GM12878 (cell line): ENCODE measurements around the gene TLX2. TPM values are rescaled to one million over a fixed set of nuclear protein-coding genes. Genes with fewer than 3 reads are reported as not detected.

ENCODE experiments used
- CEBPZ ChIP-seq: fragments of 150-350 bp; IDR thresholded peaks from 2 replicates; pipeline ENCODE4 v1.6.1; 2016; ENCODE audit warnings: low read depth, low read length
- CREM ChIP-seq: IDR thresholded peaks from 2 replicates; pipeline ENCODE4 v1.6.1; 2014; ENCODE audit warnings: antibody characterized with exemption, low read depth
- EED ChIP-seq: sonication (generic); IDR thresholded peaks from 2 replicates; pipeline ENCODE4 v1.6.1; 2016; ENCODE audit warnings: antibody characterized with exemption, low read depth
- EGR1 ChIP-seq, 2 experiments: IDR thresholded peaks; 1 replicate in 1 of 2; 2 replicates in 1 of 2; pipeline ENCODE4 v1.6.1; 2011 to 2012; ENCODE audit warnings: low read depth in 2 of 2, low read length in 2 of 2, borderline replicate concordance in 1 of 2, mild to moderate bottlenecking in 1 of 2, moderate library complexity in 1 of 2
- EP300 ChIP-seq, 2 experiments: fragments of 150-350 bp in 1 of 2; IDR thresholded peaks; 2 replicates each; pipeline ENCODE4 v1.6.1; 2011 to 2012; ENCODE audit warnings: low read depth in 2 of 2, low read length in 2 of 2, borderline replicate concordance in 1 of 2, improper control_type of control experiment in 1 of 2, inconsistent platforms in 1 of 2; ENCODE audit not compliant: control insufficient read depth in 1 of 2
- ESRRA ChIP-seq: IDR thresholded peaks from 2 replicates; pipeline ENCODE4 v1.6.1; 2012; ENCODE audit warnings: mild to moderate bottlenecking, low read length, improper control_type of control experiment
- HSF1 ChIP-seq: fragments of 150-350 bp; IDR thresholded peaks from 2 replicates; pipeline ENCODE4 v1.6.1; 2014; ENCODE audit warnings: mild to moderate bottlenecking, low read depth, low read length
- MAX ChIP-seq: IDR thresholded peaks from 2 replicates; pipeline ENCODE4 v1.6.1; 2012; ENCODE audit warnings: low read depth, low read length, improper control_type of control experiment
- MLLT1 ChIP-seq: fragments of 450-650 bp; IDR thresholded peaks from 2 replicates; pipeline ENCODE4 v1.6.1; 2016; ENCODE audit warnings: mild to moderate bottlenecking
- RBBP5 ChIP-seq: fragments of 200-600 bp; sonication (generic); conservative IDR thresholded peaks from 2 replicates; pipeline ENCODE4 v1.6.1; 2016
- SIN3A ChIP-seq: IDR thresholded peaks from 2 replicates; pipeline ENCODE4 v1.6.1; 2012; ENCODE audit warnings: low read depth, low read length, improper control_type of control experiment
- SKIL ChIP-seq: fragments of 450-650 bp; IDR thresholded peaks from 2 replicates; pipeline ENCODE4 v1.6.1; 2017; ENCODE audit warnings: mild to moderate bottlenecking, low read depth, inconsistent platforms; ENCODE audit not compliant: poor library complexity, severe bottlenecking
- SMAD5 ChIP-seq: IDR thresholded peaks from 2 replicates; pipeline ENCODE4 v1.6.1; 2016; ENCODE audit warnings: antibody characterized with exemption, low read depth
- SMC3 ChIP-seq: IDR thresholded peaks from 2 replicates; pipeline ENCODE4 v1.6.1; 2011; ENCODE audit warnings: low read length, improper control_type of control experiment, borderline replicate concordance
- SREBF1 ChIP-seq: IDR thresholded peaks from 2 replicates; pipeline ENCODE4 v1.6.1; 2012; ENCODE audit warnings: mild to moderate bottlenecking, low read length
- TARDBP ChIP-seq: IDR thresholded peaks from 2 replicates; pipeline ENCODE4 v1.6.1; 2016; ENCODE audit warnings: borderline replicate concordance
- TBL1XR1 ChIP-seq: IDR thresholded peaks from 2 replicates; pipeline ENCODE4 v1.6.1; 2012; ENCODE audit warnings: low read depth, low read length, improper control_type of control experiment
- USF2 ChIP-seq: IDR thresholded peaks from 2 replicates; pipeline ENCODE4 v1.6.1; 2011; ENCODE audit warnings: low read depth, low read length, improper control_type of control experiment, borderline replicate concordance
- ZNF217 ChIP-seq: fragments of 450-650 bp; IDR thresholded peaks from 2 replicates; pipeline ENCODE4 v1.6.1; 2017; ENCODE audit warnings: antibody characterized with exemption, mild to moderate bottlenecking
- ZNF622 ChIP-seq: fragments of 450-650 bp; IDR thresholded peaks from 2 replicates; pipeline ENCODE4 v1.6.1; 2017; ENCODE audit warnings: mild to moderate bottlenecking, inconsistent platforms
- polyA plus RNA-seq, 11 experiments: library from polyadenylated mRNA; depleted of rRNA in 4 of 11; unstranded in 6 of 11; stranded (reverse) in 5 of 11; fragments of >200 nt; fragmentation: Nextera tagmentation in 4 of 11; fragmentation: Illumina TruSeq in 1 of 11; extraction: Ambion mirVana in 4 of 11; extraction: Trizol in 1 of 11; gene quantifications; 1 replicate in 1 of 11; 2 replicates in 10 of 11; pipeline versions ENCODE4 v1.2.1 to v1.2.3, GENCODE V29; 2011 to 2016; ENCODE audit warnings: inconsistent platforms in 2 of 11, missing spikeins in 2 of 11, low read depth in 1 of 11
- total RNA-seq, 4 experiments: library from RNA; depleted of rRNA in 3 of 4; stranded (reverse); fragments of >200 nt in 3 of 4; fragmentation: Illumina TruSeq in 1 of 4; extraction: Trizol in 1 of 4; gene quantifications; 2 replicates each; pipeline versions ENCODE4 v1.2.1 to v1.2.3, GENCODE V29; 2013 to 2021

Gene TLX2
- total and polyA plus RNA-seq, 10 of the 15 experiments (the other 5 are each of a cell fraction or from before 2014, with no cell fraction given): 0.06 to 5.5 (median 3.6) TPM; not detected in 1

GRCh38 chr2:74481961-74482800, 32.1 kb upstream of the TLX2 start (continued):
- no peak for TF ChIP-seq CEBPZ
- TF ChIP-seq SKIL: no peak
- TF ChIP-seq RBBP5: no peak
- TF ChIP-seq HSF1: no peak
- no peak for TF ChIP-seq SMC3
- TF ChIP-seq EGR1 (IDR thresholded peaks at IDR 0.05; ENCODE audit: borderline replicate concordance in 1 of 2, low read depth in 2 of 2, low read length in 2 of 2): no peak
- no peak for TF ChIP-seq EP300 (IDR thresholded peaks at IDR 0.05; ENCODE audit: borderline replicate concordance in 1 of 2, control insufficient read depth in 1 of 2, low read depth in 2 of 2, low read length in 2 of 2)
- TF ChIP-seq SMAD5: no peak
- TF ChIP-seq SIN3A: 0 out of 2 replicates have a peak, but pooled peaks have one; percentile 12
- TF ChIP-seq SREBF1: no peak
- TF ChIP-seq MAX: no peak
- TF ChIP-seq TARDBP: no peak
- no peak for TF ChIP-seq ZNF217
- TF ChIP-seq ZNF622: no peak
- no peak for TF ChIP-seq USF2
- TF ChIP-seq MLLT1: no peak
- TF ChIP-seq CREM: no peak
- TF ChIP-seq EED: no peak
- TF ChIP-seq ESRRA: no peak
- 0 out of 2 replicates have a peak, but pooled peaks have one; percentile 21 for TF ChIP-seq TBL1XR1
